ENCODE results near the gene ID3. TPM values are rescaled to one million over a fixed set of nuclear protein-coding genes. Genes with fewer than 3 reads are reported as not detected.

ID3 gene
- total and polyA plus RNA-seq, 2 of the 8 experiments (the other 6 are each of a cell fraction or from before 2014, with no cell fraction given), result 240 to 304 TPM

DNA sequence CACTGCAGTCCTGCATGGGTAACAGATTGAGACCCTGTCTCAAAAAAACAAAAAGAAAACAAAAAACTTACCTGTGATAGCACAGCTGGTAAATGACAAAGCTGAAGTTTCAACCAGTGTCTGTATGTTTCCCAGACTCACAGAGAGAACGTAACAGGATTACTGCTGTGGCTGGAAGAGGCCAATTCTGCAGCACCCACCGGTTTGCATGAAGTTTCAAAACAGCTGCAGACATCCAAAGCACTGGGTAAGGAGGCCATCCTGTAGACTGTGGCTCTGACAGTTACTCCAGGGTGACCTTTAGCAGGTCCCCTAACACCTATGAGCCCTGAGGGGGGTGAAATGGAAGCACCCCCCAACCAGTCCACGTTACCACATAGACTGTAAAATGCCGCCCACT is 7.5 kb downstream of the ID3 start:
- no peak overlapping the region for H2AFZ ChIP-seq (ENCODE audit: low read length)
- POLR2A ChIA-PET (ENCODE audit: partially characterized antibody), result interaction anchor here (6.7 to 20.4 kb wide), 4 partner anchors 19 to 141 kb away, joined by 47 to 547 read pairs (median 219); partner anchors contain the start of gene RPL11

More for the DNA sequence above, 7.5 kb downstream of the ID3 start:
- Histone ChIP-seq H4K91ac (replicated peaks; ENCODE audit: insufficient read length, low read length) (peak overlapping the region; percentile 66), H3K9me3 (ENCODE audit: insufficient read depth in 2 of 2, low read depth in 1 of 2, low read length in 1 of 2) (no peaks in the 10 kb centered on the region), H2BK20ac (ENCODE audit: low read length) (0 out of 2 replicates have a peak overlapping the region, but pooled peaks have one; percentile 29), H3K18ac (ENCODE audit: extremely low read depth, low read length) (peak overlapping the region; percentile 13; the same call in 1 of the 2 replicates), H3K14ac (ENCODE audit: insufficient read length) (no peak overlapping the region), H3K4ac (replicated peaks; ENCODE audit: insufficient read length, low read depth, low read length) (no peak overlapping the region), H3K4me3 (ENCODE audit: extremely low read depth in 1 of 4, insufficient read depth in 2 of 4, low read depth in 3 of 4, low read length in 4 of 4) (no peak overlapping the region), H3K27me3 (replicated peaks in 1 of 4; ENCODE audit: control insufficient read depth in 3 of 4, extremely low read depth in 1 of 4, insufficient read depth in 3 of 4, low read length in 3 of 4) (peaks cover 0 to 2% (median 1%) of the 10 kb centered on the region in 4 experiments; a peak in 2 of 7 replicates), H3K79me2 (ENCODE audit: control insufficient read depth in 1 of 2, insufficient read depth in 2 of 2, low read length in 2 of 2) (no peaks in the 10 kb centered on the region), H3K36me3 (ENCODE audit: control insufficient read depth in 2 of 4, insufficient read depth in 4 of 4, low read length in 3 of 4) (peaks cover 0 to 2% (median 0%) of the 10 kb centered on the region in 4 experiments; a peak in 1 of 8 replicates), H3K4me2 (ENCODE audit: insufficient read depth in 1 of 2, low read depth in 2 of 2, low read length in 2 of 2) (no peak overlapping the region), H3K9ac (replicated peaks in 1 of 4; ENCODE audit: extremely low read depth in 1 of 4, low read depth in 3 of 4, low read length in 3 of 4) (no peak overlapping the region), H2BK15ac (ENCODE audit: low read length) (no peak overlapping the region), H4K20me1 (replicated peaks in 1 of 2; ENCODE audit: control insufficient read depth in 1 of 2, insufficient read depth in 2 of 2, low read length in 2 of 2) (no peaks in the 10 kb centered on the region), H2BK120ac (replicated peaks; ENCODE audit: low read depth, low read length) (peak overlapping the region; percentile 56), H2BK5ac (ENCODE audit: low read depth, low read length) (peak overlapping the region; percentile 30; the same call in 1 of the 2 replicates), H2BK12ac (ENCODE audit: low read depth, low read length) (peak overlapping the region; percentile 75; the same call in 1 of the 2 replicates), H3K79me1 (ENCODE audit: low read depth, low read length) (no peaks in the 10 kb centered on the region; the same call in 1 of the 2 replicates), H2AK5ac (ENCODE audit: low read depth, low read length) (no peak overlapping the region; the same call in 1 of the 2 replicates), H4K5ac (ENCODE audit: insufficient read length, low read depth, low read length) (no peak overlapping the region), H3K23me2 (ENCODE audit: low read depth, low read length) (peaks cover 12% of the 10 kb centered on the region; the same call in 1 of the 2 replicates), H3K23ac (ENCODE audit: insufficient read length) (no peak overlapping the region), H3K56ac (replicated peaks; ENCODE audit: insufficient read length, low read depth, low read length) (no peak overlapping the region), H4K8ac (ENCODE audit: extremely low read depth, insufficient read depth, low read length) (no peak overlapping the region), H3K4me1 (replicated peaks in 1 of 4; ENCODE audit: control insufficient read depth in 3 of 4, insufficient read depth in 4 of 4, low read length in 3 of 4) (peaks cover 17 to 31% (median 20%) of the 10 kb centered on the region in 4 experiments), H3K27ac (ENCODE audit: low read depth, low read length) (no peak overlapping the region)
- FAIRE-seq, result no peak
- CTCF ChIA-PET (ENCODE audit: partially characterized antibody), result interaction anchor here (0.7 to 21.9 kb wide), 5 partner anchors 7 to 106 kb away, joined by 3 to 706 read pairs (median 4); no protein-coding TSS in a partner anchor
- no peak for DNase-seq (ENCODE audit: low read depth in 1 of 2, low spot score in 2 of 2)
- TF ChIP-seq, protein P1, sequence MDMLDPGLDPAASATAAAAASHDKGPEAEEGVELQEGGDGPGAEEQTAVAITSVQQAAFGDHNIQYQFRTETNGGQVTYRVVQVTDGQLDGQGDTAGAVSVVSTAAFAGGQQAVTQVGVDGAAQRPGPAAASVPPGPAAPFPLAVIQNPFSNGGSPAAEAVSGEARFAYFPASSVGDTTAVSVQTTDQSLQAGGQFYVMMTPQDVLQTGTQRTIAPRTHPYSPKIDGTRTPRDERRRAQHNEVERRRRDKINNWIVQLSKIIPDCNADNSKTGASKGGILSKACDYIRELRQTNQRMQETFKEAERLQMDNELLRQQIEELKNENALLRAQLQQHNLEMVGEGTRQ (IDR thresholded peaks at IDR 0.05; ENCODE audit: low read length), result no peak
- no peak for TF ChIP-seq EGR1 (IDR thresholded peaks at IDR 0.05; ENCODE audit: borderline replicate concordance, low read depth, low read length)
- TF ChIP-seq CHD2 (IDR thresholded peaks at IDR 0.05; ENCODE audit: low read length), result no peak
- WGBS, 2 experiments (ENCODE audit: extremely low coverage in 1 of 2, insufficient coverage in 1 of 2, insufficient read length in 1 of 2, insufficient replicate concordance in 2 of 2, low coverage in 1 of 2, low lambda C conversion rate in 2 of 2, missing lambda C conversion rate in 1 of 2), result 93% methylated on average over 4 of the region's 4 CpGs; no CpG with 5 or more reads in 1 of the 2 experiments

Data from H1 (cell line).